Smooth muscle cell (in vitro differentiated cells): ENCODE data around the gene SMIM38. TPM values are rescaled to one million over a fixed set of nuclear protein-coding genes. Genes with fewer than 3 reads are reported as not detected.

Experiments
- DNase-seq: peaks from one replicate; lab custom pipeline; 2025; ENCODE audit not compliant: unreplicated experiment; lab: John Stamatoyannopoulos, UW
- H2AFZ ChIP-seq: fragments of 200-600 bp; sonication (generic); 2 replicates; pipeline ENCODE4 v1.6.0; 2016; ENCODE audit warnings: antibody characterized with exemption, low read depth, mild to moderate bottlenecking
- H3F3A ChIP-seq: fragments of 200-600 bp; sonication (generic); 2 replicates; pipeline ENCODE4 v1.6.0; 2017; ENCODE audit warnings: antibody characterized with exemption, low read depth
- H3K27ac ChIP-seq: fragments of 200-600 bp; sonication (generic); 2 replicates; pipeline ENCODE4 v1.5.1; 2016; ENCODE audit warnings: low read depth, mild to moderate bottlenecking
- H3K27me3 ChIP-seq: fragments of 200-600 bp; sonication (generic); 2 replicates; pipeline ENCODE4 v1.6.1; 2016; ENCODE audit warnings: low read depth, mild to moderate bottlenecking
- H3K36me3 ChIP-seq: fragments of 200-600 bp; sonication (generic); 2 replicates; pipeline ENCODE4 v1.5.1; 2016; ENCODE audit warnings: low read depth
- H3K4me1 ChIP-seq: fragments of 200-600 bp; sonication (generic); 2 replicates; pipeline ENCODE4 v1.5.1; 2016; ENCODE audit warnings: low read depth
- H3K4me2 ChIP-seq: fragments of 200-600 bp; sonication (generic); 2 replicates; pipeline ENCODE4 v1.6.0; 2016; ENCODE audit warnings: mild to moderate bottlenecking
- H3K4me3 ChIP-seq: fragments of 200-600 bp; sonication (generic); 2 replicates; pipeline ENCODE4 v1.5.1; 2016; ENCODE audit warnings: mild to moderate bottlenecking
- H3K79me2 ChIP-seq: fragments of 200-600 bp; sonication (generic); 2 replicates; pipeline ENCODE4 v1.6.0; 2016; ENCODE audit warnings: low read depth, mild to moderate bottlenecking
- H3K9ac ChIP-seq: fragments of 200-600 bp; sonication (generic); 2 replicates; pipeline ENCODE4 v1.6.0; 2016; ENCODE audit warnings: low read depth
- H3K9me3 ChIP-seq: fragments of 200-600 bp; sonication (generic); replicated peaks from 2 replicates; pipeline ENCODE4 v1.5.1; 2016; ENCODE audit warnings: low read depth
- H4K20me1 ChIP-seq: fragments of 200-600 bp; sonication (generic); 2 replicates; pipeline ENCODE4 v1.6.0; 2016; ENCODE audit warnings: low read depth
- CTCF ChIP-seq: fragments of 200-600 bp; sonication (generic); IDR thresholded peaks from 2 replicates; pipeline ENCODE4 v1.5.1; 2017; ENCODE audit warnings: borderline replicate concordance, mild to moderate bottlenecking, antibody characterized with exemption; ENCODE audit not compliant: insufficient read depth, poor library complexity, severe bottlenecking
- WGBS: methylation state at CpG from one replicate; pipeline ENCODE4 v1.1.7; 2016; ENCODE audit warnings: low lambda C conversion rate; 5-methylcytosine and 5-hydroxymethylcytosine counted together
- polyA plus RNA-seq: library from polyadenylated mRNA; unstranded; fragments of >200 nt; fragmentation: Nextera tagmentation; extraction: Ambion mirVana; gene quantifications from 2 replicates; pipeline ENCODE4 v1.2.1, GENCODE V29; 2016
- total RNA-seq: library from RNA; depleted of rRNA; stranded (reverse); fragments of >200 nt; gene quantifications from 2 replicates; pipeline ENCODE4 v1.2.3, GENCODE V29; 2014

Gene SMIM38
- total and polyA plus RNA-seq, 2 experiments from 2014 or later, result 0.27 TPM; not detected in 1

- whole genome bisulfite sequencing, result 95% methylated on average over 14 of the region's 26 CpGs
- no peaks in the 10 kb centered on the region for H3K27me3 ChIP-seq
- no peaks in the 10 kb centered on the region for H4K20me1 ChIP-seq
- H3K9me3 ChIP-seq, result no peaks in the 10 kb centered on the region
- no peak overlapping the region for H2AFZ ChIP-seq
- no peak for DNase-seq
- no peak for TF ChIP-seq CTCF
- no peaks in the 10 kb centered on the region for H3K36me3 ChIP-seq
- no peak overlapping the region for H3K27ac ChIP-seq
- no peak overlapping the region for H3K4me3 ChIP-seq
- H3K9ac ChIP-seq, result no peak overlapping the region
- no peaks in the 10 kb centered on the region for H3F3A ChIP-seq
- H3K79me2 ChIP-seq, result no peaks in the 10 kb centered on the region
- H3K4me2 ChIP-seq, result no peak overlapping the region
- peaks cover 8% of the 10 kb centered on the region for H3K4me1 ChIP-seq
These were observed 28.5 kb upstream of the SMIM38 start for GRCh38 chr11:69127081-69127850.

- no peak for DNase-seq
- no peaks in the 10 kb centered on the region for H4K20me1 ChIP-seq
- H2AFZ ChIP-seq, result no peak overlapping the region
- no peak overlapping the region for H3K4me3 ChIP-seq
- 100% methylated on average over 1 of the region's 1 CpG for WGBS
- H3K9me3 ChIP-seq, result no peaks in the 10 kb centered on the region
- H3K27ac ChIP-seq, result no peak overlapping the region
- no peak for TF ChIP-seq CTCF
- H3K27me3 ChIP-seq, result no peaks in the 10 kb centered on the region
- no peak overlapping the region for H3K4me2 ChIP-seq
- no peaks in the 10 kb centered on the region for H3F3A ChIP-seq
- H3K36me3 ChIP-seq, result no peaks in the 10 kb centered on the region
- no peaks in the 10 kb centered on the region for H3K79me2 ChIP-seq
- peaks cover 7% of the 10 kb centered on the region for H3K4me1 ChIP-seq
- H3K9ac ChIP-seq, result no peak overlapping the region
These were observed 27.9 kb upstream of the SMIM38 start for GRCh38 chr11:69127884-69128283.

GRCh38 chr11:69129053-69129452 is 26.7 kb upstream of the SMIM38 start:
- H3F3A ChIP-seq, result no peaks in the 10 kb centered on the region
- H3K9me3 ChIP-seq, result no peaks in the 10 kb centered on the region
- H3K27ac ChIP-seq, result no peak overlapping the region
- no peaks in the 10 kb centered on the region for H3K79me2 ChIP-seq
- H3K36me3 ChIP-seq, result no peaks in the 10 kb centered on the region
- H2AFZ ChIP-seq, result no peak overlapping the region
- no peaks in the 10 kb centered on the region for H3K27me3 ChIP-seq
- no peak overlapping the region for H3K4me3 ChIP-seq
- DNase-seq, result no peak
- H3K9ac ChIP-seq, result no peak overlapping the region
- no peak overlapping the region for H3K4me2 ChIP-seq
- no peaks in the 10 kb centered on the region for H4K20me1 ChIP-seq
- H3K4me1 ChIP-seq, result no peaks in the 10 kb centered on the region
- no peak for TF ChIP-seq CTCF
- WGBS, result 95% methylated on average over 2 of the region's 2 CpGs

- H4K20me1 ChIP-seq, result no peaks in the 10 kb centered on the region
- no peak overlapping the region for H3K27ac ChIP-seq
- 96% methylated on average over 7 of the region's 7 CpGs for WGBS
- H3K9ac ChIP-seq, result no peak overlapping the region
- no peaks in the 10 kb centered on the region for H3K4me1 ChIP-seq
- H3K9me3 ChIP-seq, result no peaks in the 10 kb centered on the region
- no peak for TF ChIP-seq CTCF
- no peak overlapping the region for H3K4me3 ChIP-seq
- DNase-seq, result no peak
- no peaks in the 10 kb centered on the region for H3K27me3 ChIP-seq
- no peak overlapping the region for H3K4me2 ChIP-seq
- no peaks in the 10 kb centered on the region for H3F3A ChIP-seq
- no peaks in the 10 kb centered on the region for H3K79me2 ChIP-seq
- H2AFZ ChIP-seq, result no peak overlapping the region
- H3K36me3 ChIP-seq, result no peaks in the 10 kb centered on the region
These were observed 26.1 kb upstream of the SMIM38 start for GRCh38 chr11:69129647-69130046.
